Measurements from ENCODE around the gene FOXP1. TPM values are rescaled to one million over a fixed set of nuclear protein-coding genes. Genes with fewer than 3 reads are reported as not detected.
A peak's percentile ranks its signal among the peaks of the same experiment; 100 is the strongest.

The FOXP1 gene
- total RNA-seq, 2 donors from 2014 or later, result 59.7 to 65.4 TPM

GRCh38 chr3:71171247-71171646 is 412.3 kb downstream of the FOXP1 start:
- H3K27ac Mint-ChIP-seq, result no peak overlapping the region
- DNase-seq (ENCODE audit: low spot score), result no peak
- no peak overlapping the region for H3K4me3 Mint-ChIP-seq
- no peaks in the 10 kb centered on the region for H3K27me3 Mint-ChIP-seq
- H3K9me3 Mint-ChIP-seq, result no peaks in the 10 kb centered on the region
- no peak for ATAC-seq
- H3K36me3 Mint-ChIP-seq, result no peaks in the 10 kb centered on the region
- peaks cover 0 to 12% of the 10 kb centered on the region in 2 donors for H3K4me1 Mint-ChIP-seq (ENCODE audit: low read depth in 2 of 2)

GRCh38 chr3:71168880-71169411 is 414.6 kb downstream of the FOXP1 start:
- DNase-seq (ENCODE audit: low spot score) (no peak), ATAC-seq (no peak)
- Mint-ChIP-seq H3K36me3 (no peaks in the 10 kb centered on the region), H3K4me3 (no peak overlapping the region), H3K27me3 (no peaks in the 10 kb centered on the region), H3K27ac (no peak overlapping the region), H3K4me1 (ENCODE audit: low read depth in 2 of 2) (peaks cover 0 to 12% of the 10 kb centered on the region in 2 donors), H3K9me3 (no peaks in the 10 kb centered on the region)

- no peak overlapping the region for H3K4me3 Mint-ChIP-seq
- no peaks in the 10 kb centered on the region for H3K27me3 Mint-ChIP-seq
- H3K4me1 Mint-ChIP-seq (ENCODE audit: low read depth in 2 of 2), result peaks cover 0 to 5% of the 10 kb centered on the region in 2 donors
- no peak for ATAC-seq
- H3K9me3 Mint-ChIP-seq, result no peaks in the 10 kb centered on the region
- no peak overlapping the region for H3K27ac Mint-ChIP-seq
- no peak for DNase-seq (ENCODE audit: low spot score)
- H3K36me3 Mint-ChIP-seq, result no peaks in the 10 kb centered on the region
Observed at GRCh38 chr3:71168121-71168721, 415.3 kb downstream of the FOXP1 start.

- no peak overlapping the region for H3K27ac Mint-ChIP-seq
- no peak for ATAC-seq
- no peaks in the 10 kb centered on the region for H3K4me1 Mint-ChIP-seq (ENCODE audit: low read depth in 2 of 2)
- no peaks in the 10 kb centered on the region for H3K36me3 Mint-ChIP-seq
- no peaks in the 10 kb centered on the region for H3K27me3 Mint-ChIP-seq
- DNase-seq (ENCODE audit: low spot score), result no peak
- H3K9me3 Mint-ChIP-seq, result no peaks in the 10 kb centered on the region
- H3K4me3 Mint-ChIP-seq, result no peak overlapping the region
Observed at GRCh38 chr3:71166339-71167240, 416.9 kb downstream of the FOXP1 start.

- ATAC-seq (no peak), DNase-seq (ENCODE audit: low spot score) (no peak)
- peak overlapping the region in 1 of 2 donors; percentile 64 for H3K27ac Mint-ChIP-seq
- no peaks in the 10 kb centered on the region for H3K27me3 Mint-ChIP-seq
- H3K4me1 Mint-ChIP-seq (ENCODE audit: low read depth in 2 of 2), result peaks cover 4 to 5% of the 10 kb centered on the region in 2 donors
- no peaks in the 10 kb centered on the region for H3K9me3 Mint-ChIP-seq
- no peaks in the 10 kb centered on the region for H3K36me3 Mint-ChIP-seq
- H3K4me3 Mint-ChIP-seq, result no peak overlapping the region
Observed at GRCh38 chr3:71164881-71165280, 418.6 kb downstream of the FOXP1 start.

- no peak for ATAC-seq
- peaks cover 4 to 5% of the 10 kb centered on the region in 2 donors for H3K4me1 Mint-ChIP-seq (ENCODE audit: low read depth in 2 of 2)
- H3K36me3 Mint-ChIP-seq, result no peaks in the 10 kb centered on the region
- no peak overlapping the region for H3K4me3 Mint-ChIP-seq
- H3K27ac Mint-ChIP-seq, result no peak overlapping the region
- no peak for DNase-seq (ENCODE audit: low spot score)
- H3K9me3 Mint-ChIP-seq, result no peaks in the 10 kb centered on the region
- no peaks in the 10 kb centered on the region for H3K27me3 Mint-ChIP-seq
Observed at GRCh38 chr3:71163198-71163918, 420.2 kb downstream of the FOXP1 start.

- no peak overlapping the region for H3K27ac Mint-ChIP-seq
Observed at GRCh38 chr3:71162221-71162620, 421.3 kb downstream of the FOXP1 start.

GRCh38 chr3:71160785-71161546 is 422.6 kb downstream of the FOXP1 start:
- no peaks in the 10 kb centered on the region for H3K27me3 Mint-ChIP-seq
- no peaks in the 10 kb centered on the region for H3K9me3 Mint-ChIP-seq
- no peak overlapping the region for H3K27ac Mint-ChIP-seq
- H3K4me3 Mint-ChIP-seq, result no peak overlapping the region
- H3K4me1 Mint-ChIP-seq (ENCODE audit: low read depth in 2 of 2), result peaks cover 4 to 5% of the 10 kb centered on the region in 2 donors
- DNase-seq (ENCODE audit: low spot score) (no peak), ATAC-seq (no peak)
- H3K36me3 Mint-ChIP-seq, result no peaks in the 10 kb centered on the region

More at GRCh38 chr3:71162221-71162620, 421.3 kb downstream of the FOXP1 start:
- no peak overlapping the region for H3K4me3 Mint-ChIP-seq
- DNase-seq (ENCODE audit: low spot score) (no peak), ATAC-seq (no peak)
- H3K27me3 Mint-ChIP-seq, result no peaks in the 10 kb centered on the region
- H3K36me3 Mint-ChIP-seq, result no peaks in the 10 kb centered on the region
- H3K9me3 Mint-ChIP-seq, result no peaks in the 10 kb centered on the region
- H3K4me1 Mint-ChIP-seq (ENCODE audit: low read depth in 2 of 2), result peaks cover 4 to 5% of the 10 kb centered on the region in 2 donors

- Mint-ChIP-seq H3K27ac (no peak overlapping the region), H3K4me3 (no peak overlapping the region), H3K36me3 (no peaks in the 10 kb centered on the region), H3K27me3 (no peaks in the 10 kb centered on the region), H3K4me1 (ENCODE audit: low read depth in 2 of 2) (peaks cover 1 to 2% of the 10 kb centered on the region in 2 donors), H3K9me3 (no peaks in the 10 kb centered on the region)
- ATAC-seq (no peak), DNase-seq (ENCODE audit: low spot score) (no peak)
Observed at GRCh38 chr3:71156062-71156665, 427.4 kb downstream of the FOXP1 start.

- DNase-seq (ENCODE audit: low spot score) (no peak), ATAC-seq (no peak)
- Mint-ChIP-seq H3K27me3 (no peaks in the 10 kb centered on the region), H3K4me3 (no peak overlapping the region), H3K27ac (no peak overlapping the region), H3K9me3 (no peaks in the 10 kb centered on the region), H3K36me3 (no peaks in the 10 kb centered on the region), H3K4me1 (ENCODE audit: low read depth in 2 of 2) (no peaks in the 10 kb centered on the region)
Observed at GRCh38 chr3:71154846-71155245, 428.7 kb downstream of the FOXP1 start.

GRCh38 chr3:71153713-71154112 is 429.8 kb downstream of the FOXP1 start:
- DNase-seq (ENCODE audit: low spot score), result no peak
- H3K4me3 Mint-ChIP-seq, result no peak overlapping the region
- H3K27ac Mint-ChIP-seq, result no peak overlapping the region
- ATAC-seq, result no peak
- no peaks in the 10 kb centered on the region for H3K9me3 Mint-ChIP-seq
- H3K36me3 Mint-ChIP-seq, result no peaks in the 10 kb centered on the region
- H3K27me3 Mint-ChIP-seq, result no peaks in the 10 kb centered on the region
- no peaks in the 10 kb centered on the region for H3K4me1 Mint-ChIP-seq (ENCODE audit: low read depth in 2 of 2)

- Mint-ChIP-seq H3K27me3 (no peaks in the 10 kb centered on the region), H3K4me3 (no peak overlapping the region), H3K36me3 (no peaks in the 10 kb centered on the region), H3K27ac (no peak overlapping the region), H3K4me1 (ENCODE audit: low read depth in 2 of 2) (no peaks in the 10 kb centered on the region), H3K9me3 (no peaks in the 10 kb centered on the region)
- ATAC-seq (no peak), DNase-seq (ENCODE audit: low spot score) (no peak)
Observed at GRCh38 chr3:71152892-71153265, 430.6 kb downstream of the FOXP1 start.

All from natural killer cell treated with Interleukin-12 subunit alpha and Interleukin-12 subunit beta and Interleukin-15 and Interleukin-18, amount 100 ng/mL, for 72 hours (primary cell).